GM19467 (cell line): ENCODE results near the gene BORCS5.
"Not testable (repeated sequence)": the region's sequence is repeated elsewhere in the genome, so short reads cannot be mapped to it uniquely, and the experiment has no call there.

ENCODE experiments used
- ATAC-seq: cut with Tn5 transposase; IDR thresholded peaks from one replicate; pipeline ENCODE4 v1.9.1; 2021; ENCODE audit warnings: mild to moderate bottlenecking, moderate library complexity; ENCODE audit not compliant: unreplicated experiment

BORCS5 gene

GRCh38 chr12:12356896-12357718 lies at the start of gene BORCS5:
Gene BORCS5 (plus strand): TSS chr12:12357078. CDS start chr12:12357452, 374 bp downstream.
- ATAC-seq: peak; percentile 88

- not testable (repeated sequence) for ATAC-seq
These were observed 46.2 kb upstream of the BORCS5 start for GRCh38 chr12:12310695-12311094.

GRCh38 chr12:12315838-12316237 lies 41.0 kb upstream of the BORCS5 start:
- ATAC-seq: no peak

- no peak for ATAC-seq
These were observed 37.3 kb upstream of the BORCS5 start for GRCh38 chr12:12319451-12320183.

GRCh38 chr12:12323118-12323517 lies 33.8 kb upstream of the BORCS5 start:
- no peak for ATAC-seq

GRCh38 chr12:12323591-12323990 lies 33.3 kb upstream of the BORCS5 start:
- ATAC-seq: no peak

GRCh38 chr12:12326262-12326661 lies 30.6 kb upstream of the BORCS5 start:
- no peak for ATAC-seq

GRCh38 chr12:12327802-12328201 lies 29.1 kb upstream of the BORCS5 start:
- ATAC-seq: no peak

GRCh38 chr12:12331244-12331771 lies 25.6 kb upstream of the BORCS5 start:
- no peak for ATAC-seq

- ATAC-seq: no peak
These were observed 25.0 kb upstream of the BORCS5 start for GRCh38 chr12:12331896-12332295.

- ATAC-seq: no peak
These were observed 23.2 kb upstream of the BORCS5 start for GRCh38 chr12:12333407-12334366.

- no peak for ATAC-seq
These were observed 22.4 kb upstream of the BORCS5 start for GRCh38 chr12:12334367-12335040.

- ATAC-seq: no peak
These were observed 20.8 kb upstream of the BORCS5 start for GRCh38 chr12:12336049-12336411.

- no peak for ATAC-seq
These were observed 20.4 kb upstream of the BORCS5 start for GRCh38 chr12:12336511-12336910.

GRCh38 chr12:12338527-12339168 lies 18.2 kb upstream of the BORCS5 start:
- no peak for ATAC-seq

GRCh38 chr12:12349711-12350665 lies 6.9 kb upstream of the BORCS5 start, which contains the start of gene MANSC1:
Gene MANSC1 (minus strand): TSS chr12:12350242. CDS start chr12:12343314, 6,928 bp downstream.
- ATAC-seq: no peak

- ATAC-seq: no peak
These were observed 5.9 kb upstream of the BORCS5 start for GRCh38 chr12:12350868-12351463.
